NCI-H2196 treated with DMSO at 0.1 percent for 48 hours (cell line): ENCODE data around the gene WFDC11.
"Not testable (repeated sequence)": the region's sequence is repeated elsewhere in the genome, so short reads cannot be mapped to it uniquely, and the experiment has no call there.

ENCODE experiments used
- DNase-seq: peaks from one replicate; lab custom pipeline; 2025; ENCODE audit not compliant: unreplicated experiment; lab: John Stamatoyannopoulos, UW

Gene WFDC11

GRCh38 chr20:45670139-45670538 is at the start of gene WFDC11:
Gene WFDC11 (minus strand): TSS chr20:45670239. CDS start chr20:45650600, 19,639 bp downstream.
- DNase-seq, result no peak

GRCh38 chr20:45716141-45716688 is 46.2 kb upstream of the WFDC11 start:
- DNase-seq, result not testable (repeated sequence)

GRCh38 chr20:45704969-45705637 is 35.1 kb upstream of the WFDC11 start, which contains the start of gene WFDC10B:
Gene WFDC10B (minus strand): TSS chr20:45705019. CDS start chr20:45685992, 19,027 bp downstream.
- DNase-seq, result no peak

DNA sequence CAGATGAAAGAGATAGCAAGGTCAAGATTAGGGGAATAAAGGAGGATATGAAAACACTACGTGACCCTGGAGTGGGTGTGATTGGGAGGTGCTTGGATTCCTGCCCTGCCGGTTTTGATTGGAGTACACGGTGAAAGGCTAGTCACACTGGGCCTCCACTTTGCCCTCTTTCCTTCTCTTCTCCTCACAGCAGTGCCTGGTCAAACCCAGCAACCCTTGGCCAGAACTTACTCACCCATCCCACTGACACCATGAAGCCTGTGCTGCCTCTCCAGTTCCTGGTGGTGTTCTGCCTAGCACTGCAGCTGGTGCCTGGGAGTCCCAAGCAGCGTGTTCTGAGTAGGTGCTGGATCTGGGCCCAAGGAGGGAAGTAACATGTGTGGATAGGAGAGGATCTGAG is 31.8 kb upstream of the WFDC11 start, which contains the start of gene WFDC13:
WFDC13 (plus strand) TSS at position 166 of the 400 bp plus-strand sequence; CDS start at position 252, 86 bp downstream.
- no peak for DNase-seq

- DNase-seq, result no peak
Observed at GRCh38 chr20:45701104-45701503, 31.1 kb upstream of the WFDC11 start.

DNA sequence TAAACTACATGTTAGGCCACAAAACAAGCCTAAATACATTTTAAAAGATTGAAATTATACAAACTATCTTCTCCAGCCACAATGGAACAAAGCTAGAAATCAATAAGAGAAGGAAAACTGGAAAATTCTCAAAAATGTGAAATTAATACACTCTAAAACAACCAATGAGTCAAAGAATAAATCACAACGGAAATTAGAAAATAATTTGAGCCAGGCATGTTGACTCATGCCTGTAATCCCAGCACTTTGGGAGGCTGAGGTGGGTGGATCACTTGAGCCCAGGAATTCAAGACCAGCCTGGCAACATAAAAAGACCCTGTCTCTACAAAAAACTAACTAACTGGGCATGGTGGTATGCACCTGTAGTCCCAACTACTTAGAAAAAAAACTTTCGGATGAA is 25.5 kb upstream of the WFDC11 start:
- no peak for DNase-seq

GRCh38 chr20:45693346-45693745 is 23.3 kb upstream of the WFDC11 start:
- not testable (repeated sequence) for DNase-seq

GRCh38 chr20:45685896-45686295 is 15.9 kb upstream of the WFDC11 start:
- no peak for DNase-seq

GRCh38 chr20:45679650-45680049 is 9.6 kb upstream of the WFDC11 start:
- no peak for DNase-seq

- DNase-seq, result no peak
Observed at GRCh38 chr20:45672765-45673164, 2.7 kb upstream of the WFDC11 start.

DNA sequence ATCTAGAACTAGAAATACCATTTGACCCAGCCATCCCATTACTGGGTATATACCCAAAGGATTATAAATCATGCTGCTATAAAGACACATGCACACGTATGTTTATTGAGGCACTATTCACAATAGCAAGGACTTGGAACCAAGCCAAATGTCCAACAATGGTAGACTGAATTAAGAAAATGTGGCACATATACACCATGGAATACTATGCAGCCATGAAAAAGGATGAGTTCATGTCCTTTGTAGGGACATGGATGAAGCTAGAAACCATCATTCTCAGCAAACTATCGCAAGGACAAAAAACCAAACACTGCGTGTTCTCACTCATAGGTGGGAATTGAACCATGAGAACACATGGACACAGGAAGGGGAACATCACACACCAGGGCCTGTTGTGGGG is 13.0 kb downstream of the WFDC11 start:
- DNase-seq, result not testable (repeated sequence)

DNA sequence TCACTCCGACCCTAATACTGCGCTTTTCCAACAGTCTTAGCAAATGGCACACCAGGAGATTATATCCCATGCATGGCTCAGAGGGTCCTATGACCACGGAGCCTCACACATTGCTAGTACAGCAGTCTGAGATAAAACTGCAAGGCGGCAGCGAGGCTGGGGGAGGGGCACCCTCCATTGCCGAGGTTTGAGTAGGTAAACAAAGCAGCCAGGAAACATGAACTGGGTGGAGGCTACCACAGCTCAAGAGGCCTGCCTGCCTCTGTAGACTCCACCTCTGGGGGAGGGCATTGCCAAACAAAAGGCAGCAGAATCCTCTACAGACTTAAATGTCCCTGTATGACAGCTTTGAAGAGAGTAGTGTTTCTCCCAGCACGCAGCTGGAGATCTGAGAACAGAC is 18.3 kb downstream of the WFDC11 start:
- not testable (repeated sequence) for DNase-seq

DNA sequence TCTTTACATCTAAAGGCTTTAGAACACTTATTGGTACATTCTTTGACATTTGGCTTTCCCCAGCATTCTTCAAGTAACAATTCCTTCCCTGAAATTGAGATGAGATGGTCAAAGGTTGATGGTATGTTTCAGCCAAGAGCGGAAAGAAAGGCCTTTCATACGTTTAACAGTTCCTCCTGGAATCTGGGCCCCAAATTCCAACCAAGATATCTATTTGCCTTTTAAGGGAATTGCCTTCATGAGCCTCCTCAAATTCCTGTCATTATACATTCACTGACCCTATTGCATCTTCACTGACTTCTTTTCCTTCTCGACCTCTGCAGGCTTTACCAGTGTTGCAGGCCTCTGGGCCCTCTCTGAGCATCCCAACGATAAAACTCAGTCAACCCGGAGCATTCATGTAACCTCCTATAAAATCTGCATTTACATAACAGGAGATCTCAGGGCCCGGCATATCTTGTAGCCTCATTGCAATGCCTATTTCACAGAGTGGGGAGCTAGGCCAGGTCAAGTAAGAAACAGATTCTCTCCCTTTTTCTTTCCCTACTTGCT is 20.7 kb downstream of the WFDC11 start:
- DNase-seq, result no peak

- DNase-seq, result no peak
Observed at GRCh38 chr20:45647441-45648050, 22.5 kb downstream of the WFDC11 start.

DNA sequence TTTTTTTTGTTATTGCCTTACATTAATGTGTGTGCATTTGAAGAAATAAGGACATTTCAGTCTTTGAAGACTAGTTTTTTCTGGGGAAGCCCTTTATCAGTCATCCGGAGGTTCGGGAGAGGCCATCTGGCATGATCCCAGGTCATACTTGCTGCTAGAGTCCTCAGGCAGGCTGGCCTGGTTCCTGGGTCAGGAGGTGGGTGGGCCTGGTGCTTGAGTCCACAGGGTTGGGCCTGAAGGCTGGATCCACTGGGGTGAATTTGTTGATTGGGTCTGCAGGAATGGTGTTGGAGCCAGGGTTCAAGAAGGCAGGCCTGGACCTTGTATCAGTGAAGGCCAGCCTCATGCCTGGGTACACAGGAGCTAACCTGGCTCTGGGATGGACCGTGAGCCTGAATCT is 23.2 kb downstream of the WFDC11 start:
- no peak for DNase-seq

DNA sequence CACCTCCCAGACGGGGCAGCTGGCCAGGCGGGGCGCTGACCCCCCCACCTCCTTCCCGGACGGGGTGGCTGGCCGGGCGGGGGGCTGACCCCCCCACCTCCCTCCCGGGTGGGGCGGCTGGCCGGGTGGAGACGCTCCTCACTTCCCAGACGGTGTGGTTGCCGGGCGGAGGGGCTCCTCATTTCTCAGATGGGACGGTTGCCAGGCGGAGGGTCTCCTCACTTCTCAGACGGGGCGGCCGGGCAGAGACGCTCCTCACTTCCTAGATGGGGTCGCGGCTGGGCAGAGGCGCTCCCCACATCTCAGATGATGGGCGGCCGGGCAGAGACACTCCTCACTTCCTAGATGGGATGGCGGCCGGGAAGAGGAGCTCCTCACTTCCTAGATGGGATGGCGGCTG is 24.2 kb downstream of the WFDC11 start:
- not testable (repeated sequence) for DNase-seq

- DNase-seq, result not testable (repeated sequence)
Observed at GRCh38 chr20:45641076-45641475, 29.0 kb downstream of the WFDC11 start.

- no peak for DNase-seq
Observed at GRCh38 chr20:45639687-45640086, 30.4 kb downstream of the WFDC11 start.

GRCh38 chr20:45636513-45636912 is 33.5 kb downstream of the WFDC11 start:
- no peak for DNase-seq

DNA sequence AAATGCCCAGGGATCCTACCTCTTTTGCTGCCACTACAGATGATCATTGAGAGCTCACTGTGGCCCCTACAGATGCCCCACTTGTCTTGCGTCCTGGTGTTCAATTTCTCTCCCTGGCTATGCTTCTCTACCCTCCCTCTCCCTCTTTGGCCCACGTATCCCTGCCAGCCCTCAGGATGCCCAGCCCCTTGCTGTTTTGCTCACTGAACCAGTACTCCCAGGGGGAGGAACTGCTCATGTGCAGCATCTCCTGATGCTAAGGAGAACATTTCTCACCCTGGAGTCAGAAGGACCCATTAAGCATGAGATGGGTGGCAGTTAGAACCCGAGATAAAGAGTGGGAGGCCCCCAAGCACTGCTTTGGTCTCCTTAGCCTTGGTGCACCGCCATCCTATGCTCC is 38.9 kb downstream of the WFDC11 start, which contains the start of gene WFDC9:
WFDC9 (minus strand) TSS at position 101 of the 400 bp plus-strand sequence. CDS start 21,103 bp downstream, outside the sequence.
- no peak for DNase-seq

DNA sequence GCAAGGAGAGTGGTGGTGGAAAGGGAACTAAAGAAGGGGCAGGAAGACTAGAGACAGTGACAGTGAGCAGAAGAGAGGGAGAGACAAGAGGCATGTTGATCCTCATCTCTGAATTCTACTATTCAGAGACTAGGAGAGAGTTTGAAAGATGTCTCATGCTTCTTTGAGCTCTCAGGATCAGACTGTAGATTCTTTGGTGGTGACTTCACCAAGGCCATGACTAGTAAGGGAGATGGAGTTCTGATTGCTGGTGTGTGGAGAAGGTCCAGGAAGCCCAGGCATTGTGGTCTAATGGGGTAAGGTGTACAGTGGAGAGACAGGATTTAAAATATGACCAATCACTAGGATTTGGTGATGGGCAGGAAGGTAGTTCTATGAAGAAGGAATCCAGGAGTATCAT is 39.7 kb downstream of the WFDC11 start:
- no peak for DNase-seq
